Smooth muscle cell of the pulmonary artery (primary cell): Measurements from ENCODE around the gene CCDC126. TPM values are rescaled to one million over a fixed set of nuclear protein-coding genes. Genes with fewer than 3 reads are reported as not detected.

Source experiments
- total RNA-seq: library from RNA; depleted of rRNA; stranded (reverse); fragments of >200 nt; gene quantifications from 2 replicates; pipeline ENCODE4 v1.2.3, GENCODE V29; 2014

Gene CCDC126, protein sequence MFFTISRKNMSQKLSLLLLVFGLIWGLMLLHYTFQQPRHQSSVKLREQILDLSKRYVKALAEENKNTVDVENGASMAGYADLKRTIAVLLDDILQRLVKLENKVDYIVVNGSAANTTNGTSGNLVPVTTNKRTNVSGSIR
- total RNA-seq: 8.3 and 8.7 TPM in 2 replicates

DNA sequence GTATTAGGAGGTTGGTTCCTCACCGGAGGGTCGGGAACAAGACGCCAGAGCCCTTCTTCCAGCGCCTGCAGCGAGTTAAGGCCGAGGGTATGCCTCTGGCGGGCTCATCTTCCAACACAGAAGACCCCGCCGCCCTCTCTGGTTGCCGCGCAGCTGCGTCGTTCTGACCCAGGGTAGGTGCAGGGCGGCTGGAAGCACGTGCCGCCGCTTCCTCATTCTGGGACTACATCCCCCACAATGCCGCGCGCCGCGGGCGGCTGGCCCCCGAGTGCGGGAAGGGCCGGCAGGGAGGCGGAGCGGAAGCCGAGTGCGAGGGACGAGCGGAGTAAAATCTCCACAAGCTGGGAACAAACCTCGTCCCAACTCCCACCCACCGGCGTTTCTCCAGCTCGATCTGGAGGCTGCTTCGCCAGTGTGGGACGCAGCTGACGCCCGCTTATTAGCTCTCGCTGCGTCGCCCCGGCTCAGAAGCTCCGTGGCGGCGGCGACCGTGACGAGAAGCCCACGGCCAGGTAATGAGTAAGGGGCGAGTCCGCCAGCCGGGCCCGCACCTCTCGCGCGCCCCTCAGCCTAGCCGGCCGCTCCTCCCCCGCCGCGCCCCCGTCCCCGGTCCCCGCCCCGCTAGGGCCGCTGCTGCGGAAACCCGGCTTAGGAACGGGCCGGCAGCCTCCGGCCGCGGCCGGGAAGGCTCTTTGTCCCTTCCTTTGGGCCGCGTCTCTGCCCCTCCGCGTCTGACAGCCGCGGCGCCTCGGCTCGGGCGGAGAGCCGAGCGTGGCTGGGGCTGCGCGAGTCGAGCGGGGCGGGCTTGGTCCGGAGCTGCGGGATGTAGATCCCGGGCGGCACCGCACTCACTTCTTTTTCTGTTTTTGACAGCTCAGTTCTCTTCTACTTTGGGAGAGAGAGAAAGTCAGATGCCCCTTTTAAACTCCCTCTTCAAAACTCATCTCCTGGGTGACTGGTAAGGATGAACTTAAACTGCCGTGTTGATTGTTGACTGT lies at the start of gene CCDC126:
TSS of gene CCDC126 (plus strand) at position 289 of the 998 bp plus-strand sequence. CDS start 13,934 bp downstream, outside the sequence.

DNA sequence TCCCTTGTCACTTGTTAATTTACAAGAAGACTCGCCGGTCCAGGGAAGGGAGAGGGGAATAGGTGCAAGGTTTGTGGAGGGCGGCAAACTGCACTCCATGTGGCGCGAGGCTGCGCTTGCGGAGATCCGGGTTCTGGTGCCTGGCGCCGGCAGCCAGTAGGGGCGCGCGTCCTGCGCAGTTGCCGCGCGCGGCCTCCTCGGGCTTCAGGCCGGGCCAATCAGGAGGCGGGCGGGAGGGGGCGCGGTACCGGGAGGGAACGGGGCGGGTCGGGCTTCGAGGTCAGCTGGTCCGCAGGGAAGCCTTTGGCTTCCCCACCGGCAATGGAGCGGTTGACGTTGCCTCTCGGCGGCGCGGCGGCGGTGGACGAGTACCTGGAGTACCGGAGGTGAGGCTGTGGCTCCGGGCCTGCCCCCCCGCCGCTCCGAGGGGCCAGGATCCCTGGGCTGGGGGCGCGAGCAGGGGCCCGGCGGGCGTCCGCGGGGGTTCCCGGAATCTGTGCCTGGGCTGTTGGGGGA lies 82.8 kb downstream of the CCDC126 start, which contains the start of gene FAM221A:
TSS of gene FAM221A (plus strand) at position 302 of the 516 bp plus-strand sequence. CDS start at position 322, 20 bp downstream.

Other genes with a start within 250 kb of the CCDC126 start
- gene IGF2BP3, start 126.9 kb upstream of the CCDC126 start, total RNA-seq: 20.2 and 77.8 TPM in 2 replicates
- gene TRA2A, start 65.4 kb upstream of the CCDC126 start, total RNA-seq: 22.9 and 24.2 TPM in 2 replicates
- gene FAM221A, start 82.8 kb downstream of the CCDC126 start, total RNA-seq: 1.4 and 1.5 TPM in 2 replicates
- gene STK31, start 112.8 kb downstream of the CCDC126 start, total RNA-seq: not detected in 2 replicates